Activated CD8-positive, alpha-beta T cell treated with anti-CD3 and anti-CD28 coated beads, Interleukin-2, amount 10 ng/mL, durations not matched to agents 7 days and 5 days (primary cell): ENCODE results near the gene TMC1. TPM values are rescaled to one million over a fixed set of nuclear protein-coding genes. Genes with fewer than 3 reads are reported as not detected.

ENCODE experiments used
- ATAC-seq: fragments of 150-1000 bp; cut with Tn5 transposase; one replicate; pipeline ENCODE4 v1.10.0; 2021; ENCODE audit warnings: moderate library complexity
- CTCF ChIA-PET: fragments of 350-600 bp; sonication (Branson Sonifier 250); formaldehyde crosslinking; loops from one replicate; lab custom pipeline; 2021; ENCODE audit warnings: antibody characterized with exemption; lab: Charles Lee
- POLR2A ChIA-PET: fragments of 350-600 bp; sonication (Branson Sonifier 250); formaldehyde crosslinking; loops from one replicate; lab custom pipeline; 2021; ENCODE audit warnings: antibody characterized with exemption; lab: Charles Lee
- DNase-seq: peaks from one replicate; pipeline ENCODE4 v3.0.0-alpha.2; 2020
- H3K27ac Mint-ChIP-seq: one replicate; pipeline ENCODE4 v1.8.0; 2021; ENCODE audit warnings: mild to moderate bottlenecking, mixed read lengths
- H3K27me3 Mint-ChIP-seq: one replicate; pipeline ENCODE4 v1.8.0; 2021; ENCODE audit warnings: low read depth, mixed read lengths
- H3K36me3 Mint-ChIP-seq: one replicate; pipeline ENCODE4 v1.8.0; 2021; ENCODE audit warnings: low read depth, mixed read lengths
- H3K4me1 Mint-ChIP-seq: one replicate; pipeline ENCODE4 v1.8.0; 2021; ENCODE audit warnings: low read depth, mixed read lengths
- H3K4me3 Mint-ChIP-seq: one replicate; pipeline ENCODE4 v1.8.0; 2021; ENCODE audit warnings: mild to moderate bottlenecking, mixed read lengths
- H3K9me3 Mint-ChIP-seq: one replicate; pipeline ENCODE4 v1.8.0; 2022; ENCODE audit warnings: mixed read lengths; ENCODE audit not compliant: insufficient read depth
- total RNA-seq, 2 experiments: library from RNA; stranded (reverse); gene quantifications; one replicate each; pipeline ENCODE4 v1.2.3, GENCODE V29; 2021

The TMC1 gene
- total RNA-seq, 2 experiments from 2014 or later: not detected

DNA sequence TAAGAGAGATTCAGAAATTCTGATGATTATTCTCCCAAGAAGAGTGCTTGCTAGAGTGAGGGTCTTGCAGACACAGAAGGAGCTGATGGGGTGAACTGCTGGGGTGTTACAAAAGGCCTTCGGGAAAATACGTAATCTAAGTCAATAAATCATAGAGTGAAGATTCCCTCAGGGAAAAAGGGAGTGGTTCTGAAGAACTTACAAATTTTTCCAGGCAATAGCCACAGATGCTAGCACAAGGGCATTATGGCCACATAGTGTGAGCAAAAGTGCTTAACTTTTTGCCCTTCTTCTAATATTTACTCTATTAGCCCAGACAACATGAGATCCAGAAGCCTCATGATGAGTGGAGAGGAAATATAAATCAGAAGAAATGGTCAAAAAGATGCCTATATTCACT is 137.3 kb downstream of the TMC1 start:
- H3K27me3 Mint-ChIP-seq: peaks cover under 1% of the 10 kb centered on the region
- ChIA-PET CTCF (no interaction called here), POLR2A (no interaction called here)
- DNase-seq (no peak), ATAC-seq (no peak)
- H3K4me3 Mint-ChIP-seq: no peak overlapping the region
- no peaks in the 10 kb centered on the region for H3K36me3 Mint-ChIP-seq
- no peak overlapping the region for H3K27ac Mint-ChIP-seq
- no peaks in the 10 kb centered on the region for H3K9me3 Mint-ChIP-seq
- no peaks in the 10 kb centered on the region for H3K4me1 Mint-ChIP-seq

- CTCF ChIA-PET: interaction anchor here (0.6 kb wide), 1 partner anchor 624 kb away, joined by 3 read pairs; no protein-coding TSS in a partner anchor
- Mint-ChIP-seq H3K27me3 (no peaks in the 10 kb centered on the region), H3K36me3 (no peaks in the 10 kb centered on the region), H3K9me3 (no peaks in the 10 kb centered on the region), H3K4me3 (no peak overlapping the region), H3K27ac (no peak overlapping the region), H3K4me1 (no peaks in the 10 kb centered on the region)
- DNase-seq (no peak), ATAC-seq (no peak)
- POLR2A ChIA-PET: no interaction called here
Observed at GRCh38 chr9:72661401-72662135, 140.2 kb downstream of the TMC1 start.

DNA sequence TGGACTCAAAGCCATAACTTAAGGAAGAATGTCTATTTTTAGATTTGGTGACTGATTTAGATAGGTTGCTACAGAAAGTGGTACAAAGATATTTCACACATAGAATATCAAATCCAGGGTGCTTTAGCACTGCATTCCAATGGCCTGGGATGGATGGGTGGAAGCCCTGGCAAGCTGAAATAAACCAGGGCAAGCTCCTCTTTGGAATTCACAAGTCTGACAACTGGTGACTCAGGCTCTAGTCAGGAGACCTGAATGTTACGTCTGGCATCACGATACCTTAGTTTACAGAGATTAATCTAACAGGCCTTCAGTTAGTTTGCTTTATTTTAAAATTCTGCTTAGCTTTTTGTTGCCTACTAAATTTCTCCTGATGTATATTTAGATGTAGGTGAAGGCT is 144.0 kb downstream of the TMC1 start:
- CTCF ChIA-PET: no interaction called here

GRCh38 chr9:72667181-72667580 is 145.8 kb downstream of the TMC1 start:
- H3K27me3 Mint-ChIP-seq: peaks cover 5% of the 10 kb centered on the region
- no peak overlapping the region for H3K4me3 Mint-ChIP-seq
- no peaks in the 10 kb centered on the region for H3K4me1 Mint-ChIP-seq
- no peak overlapping the region for H3K27ac Mint-ChIP-seq
- H3K9me3 Mint-ChIP-seq: no peaks in the 10 kb centered on the region
- ChIA-PET POLR2A (no interaction called here), CTCF (no interaction called here)
- no peak for ATAC-seq
- DNase-seq: no peak
- H3K36me3 Mint-ChIP-seq: no peaks in the 10 kb centered on the region

More for the DNA sequence above, 144.0 kb downstream of the TMC1 start:
- H3K27ac Mint-ChIP-seq: no peak overlapping the region
- no peak overlapping the region for H3K4me3 Mint-ChIP-seq
- DNase-seq (no peak), ATAC-seq (no peak)
- H3K27me3 Mint-ChIP-seq: peaks cover 5% of the 10 kb centered on the region
- no peaks in the 10 kb centered on the region for H3K36me3 Mint-ChIP-seq
- no peaks in the 10 kb centered on the region for H3K9me3 Mint-ChIP-seq
- POLR2A ChIA-PET: no interaction called here
- H3K4me1 Mint-ChIP-seq: no peaks in the 10 kb centered on the region

- no peak for DNase-seq
- Mint-ChIP-seq H3K9me3 (no peaks in the 10 kb centered on the region), H3K36me3 (no peaks in the 10 kb centered on the region), H3K4me1 (no peaks in the 10 kb centered on the region), H3K27ac (no peak overlapping the region), H3K27me3 (peaks cover 1% of the 10 kb centered on the region), H3K4me3 (no peak overlapping the region)
- ATAC-seq: no peak
- CTCF ChIA-PET: interaction anchor here (0.6 kb wide), 1 partner anchor 514 kb away, joined by 3 read pairs; no protein-coding TSS in a partner anchor
- POLR2A ChIA-PET: no interaction called here
Observed at GRCh38 chr9:72674961-72675360, 153.6 kb downstream of the TMC1 start.

- H3K4me3 Mint-ChIP-seq: no peak overlapping the region
- H3K4me1 Mint-ChIP-seq: no peaks in the 10 kb centered on the region
- POLR2A ChIA-PET: no interaction called here
- H3K27me3 Mint-ChIP-seq: peaks cover 3% of the 10 kb centered on the region
- DNase-seq (no peak), ATAC-seq (no peak)
- no peaks in the 10 kb centered on the region for H3K9me3 Mint-ChIP-seq
- CTCF ChIA-PET: no interaction called here
- no peaks in the 10 kb centered on the region for H3K36me3 Mint-ChIP-seq
- no peak overlapping the region for H3K27ac Mint-ChIP-seq
Observed at GRCh38 chr9:72675586-72675985, 154.2 kb downstream of the TMC1 start.

DNA sequence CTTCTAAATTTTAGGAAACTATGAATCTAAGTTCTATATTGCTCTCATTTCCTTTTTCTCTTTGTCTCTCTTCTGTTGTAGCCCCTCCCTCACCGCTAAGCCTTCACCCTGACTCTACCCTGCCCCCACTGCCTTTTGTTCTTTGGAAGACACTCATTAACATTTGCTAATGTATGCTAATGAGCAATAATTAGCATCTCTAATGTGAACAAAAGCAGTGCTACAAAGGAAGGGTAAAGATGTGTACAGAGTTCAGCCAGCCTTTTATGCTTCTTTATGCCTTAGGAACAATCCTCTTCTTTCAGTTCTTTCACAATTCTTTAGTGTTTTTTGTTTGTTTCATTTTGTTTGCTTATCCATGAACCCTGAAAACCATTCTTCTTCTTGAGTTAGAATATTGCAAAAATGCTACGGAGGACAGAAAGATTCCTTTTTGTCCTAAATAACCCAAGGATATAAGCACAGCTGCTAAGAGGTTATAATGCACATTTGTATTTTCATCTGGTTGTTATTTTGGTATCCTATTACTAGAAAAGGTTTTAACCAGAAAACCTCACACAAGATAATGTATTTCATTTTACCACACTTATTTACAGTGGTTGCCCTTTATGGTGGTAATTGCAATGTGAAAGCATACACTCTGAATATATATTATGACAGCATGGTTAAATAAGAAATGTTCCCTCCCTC is 159.3 kb downstream of the TMC1 start:
- H3K27ac Mint-ChIP-seq: no peak overlapping the region
- no peaks in the 10 kb centered on the region for H3K4me1 Mint-ChIP-seq
- POLR2A ChIA-PET: interaction anchor here (0.6 kb wide), 1 partner anchor 45 kb away, joined by 3 read pairs; no protein-coding TSS in a partner anchor
- no peak for DNase-seq
- H3K36me3 Mint-ChIP-seq: no peaks in the 10 kb centered on the region
- no peak for ATAC-seq
- no peak overlapping the region for H3K4me3 Mint-ChIP-seq
- CTCF ChIA-PET: no interaction called here
- H3K9me3 Mint-ChIP-seq: no peaks in the 10 kb centered on the region
- peaks cover 2% of the 10 kb centered on the region for H3K27me3 Mint-ChIP-seq

DNA sequence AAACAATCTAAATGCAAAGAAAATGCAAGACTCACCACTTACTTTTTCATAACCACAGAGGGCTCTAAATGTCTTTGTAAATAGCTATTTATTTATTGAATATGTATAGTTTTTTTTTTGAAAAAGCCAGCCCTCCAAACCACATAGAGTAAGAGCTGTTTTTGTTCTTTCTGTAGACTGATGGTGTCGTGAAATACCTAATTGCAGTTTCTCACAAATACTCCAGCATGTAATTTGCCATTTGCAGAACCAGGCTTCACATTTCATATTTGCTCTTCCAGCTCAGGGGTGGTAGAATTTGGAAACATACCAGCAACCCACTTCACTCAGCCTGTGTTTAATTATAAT is 159.8 kb downstream of the TMC1 start:
- no peaks in the 10 kb centered on the region for H3K9me3 Mint-ChIP-seq
- peaks cover 2% of the 10 kb centered on the region for H3K27me3 Mint-ChIP-seq
- no peak overlapping the region for H3K4me3 Mint-ChIP-seq
- DNase-seq (no peak), ATAC-seq (no peak)
- H3K27ac Mint-ChIP-seq: no peak overlapping the region
- ChIA-PET CTCF (no interaction called here), POLR2A (interaction anchor here (0.6 kb wide), 1 partner anchor 45 kb away, joined by 3 read pairs; no protein-coding TSS in a partner anchor)
- H3K36me3 Mint-ChIP-seq: no peaks in the 10 kb centered on the region
- H3K4me1 Mint-ChIP-seq: no peaks in the 10 kb centered on the region

- Mint-ChIP-seq H3K4me1 (no peaks in the 10 kb centered on the region), H3K4me3 (no peak overlapping the region), H3K9me3 (no peaks in the 10 kb centered on the region), H3K36me3 (no peaks in the 10 kb centered on the region), H3K27me3 (peaks cover 2% of the 10 kb centered on the region), H3K27ac (no peak overlapping the region)
- ChIA-PET CTCF (no interaction called here), POLR2A (no interaction called here)
- ATAC-seq (no peak), DNase-seq (no peak)
Observed at GRCh38 chr9:72684615-72685014, 163.2 kb downstream of the TMC1 start.

- no peak overlapping the region for H3K4me3 Mint-ChIP-seq
- H3K4me1 Mint-ChIP-seq: no peaks in the 10 kb centered on the region
- POLR2A ChIA-PET: no interaction called here
- H3K27ac Mint-ChIP-seq: no peak overlapping the region
- CTCF ChIA-PET: no interaction called here
- no peaks in the 10 kb centered on the region for H3K36me3 Mint-ChIP-seq
- no peak for ATAC-seq
- no peak for DNase-seq
- H3K9me3 Mint-ChIP-seq: no peaks in the 10 kb centered on the region
- no peaks in the 10 kb centered on the region for H3K27me3 Mint-ChIP-seq
Observed at GRCh38 chr9:72685911-72686310, 164.5 kb downstream of the TMC1 start.

- H3K9me3 Mint-ChIP-seq: no peaks in the 10 kb centered on the region
- DNase-seq (no peak), ATAC-seq (no peak)
- no peak overlapping the region for H3K27ac Mint-ChIP-seq
- H3K36me3 Mint-ChIP-seq: no peaks in the 10 kb centered on the region
- no peak overlapping the region for H3K4me3 Mint-ChIP-seq
- ChIA-PET POLR2A (no interaction called here), CTCF (no interaction called here)
- no peaks in the 10 kb centered on the region for H3K27me3 Mint-ChIP-seq
- no peaks in the 10 kb centered on the region for H3K4me1 Mint-ChIP-seq
Observed at GRCh38 chr9:72687331-72687730, 165.9 kb downstream of the TMC1 start.

DNA sequence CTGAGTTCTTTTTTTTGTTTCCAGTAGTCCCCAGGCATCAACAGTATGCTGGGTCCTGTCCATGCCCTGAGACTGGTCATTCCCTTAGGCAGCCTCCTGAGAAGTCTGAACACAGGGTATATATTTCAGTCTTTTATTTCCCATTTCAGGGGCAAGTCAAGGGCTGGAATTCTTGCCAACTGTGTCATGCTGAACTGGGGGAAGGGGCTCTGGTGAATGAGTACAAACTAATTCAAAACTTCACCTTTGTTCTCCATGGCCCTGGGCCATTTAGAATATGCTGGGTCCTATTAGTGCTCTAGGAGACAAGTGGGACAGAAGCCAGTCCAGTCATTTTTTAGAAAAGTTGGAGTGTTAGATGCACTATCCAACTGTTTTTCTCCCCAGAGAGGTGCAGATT is 170.3 kb downstream of the TMC1 start:
- ChIA-PET POLR2A (no interaction called here), CTCF (no interaction called here)
- Mint-ChIP-seq H3K4me3 (no peak overlapping the region), H3K36me3 (no peaks in the 10 kb centered on the region), H3K4me1 (no peaks in the 10 kb centered on the region), H3K9me3 (no peaks in the 10 kb centered on the region), H3K27ac (no peak overlapping the region), H3K27me3 (peaks cover 2% of the 10 kb centered on the region)
- DNase-seq (no peak), ATAC-seq (no peak)
